Progenitor cell of endocrine pancreas (in vitro differentiated cells): ENCODE data around the gene ZNF653. TPM values are rescaled to one million over a fixed set of nuclear protein-coding genes. Genes with fewer than 3 reads are reported as not detected.

Experiments used
- DNase-seq: peaks from one replicate; pipeline ENCODE4 v3.0.0; 2021; ENCODE audit warnings: low spot score; ENCODE audit not compliant: unreplicated experiment
- H3K27ac Mint-ChIP-seq: 2 replicates; pipeline ENCODE4 v1.8.0; 2021; ENCODE audit warnings: mild to moderate bottlenecking, moderate library complexity, mixed read lengths
- H3K27me3 Mint-ChIP-seq: 2 replicates; pipeline ENCODE4 v1.8.0; 2021; ENCODE audit warnings: mixed read lengths
- H3K36me3 Mint-ChIP-seq: 2 replicates; pipeline ENCODE4 v1.8.0; 2022; ENCODE audit warnings: mixed read lengths; ENCODE audit not compliant: insufficient read depth
- H3K4me1 Mint-ChIP-seq: 2 replicates; pipeline ENCODE4 v1.8.0; 2021; ENCODE audit warnings: low read depth, mixed read lengths
- H3K4me3 Mint-ChIP-seq: 2 replicates; pipeline ENCODE4 v1.8.0; 2021; ENCODE audit warnings: low read depth, mild to moderate bottlenecking, moderate library complexity, mixed read lengths
- H3K9me3 Mint-ChIP-seq: 2 replicates; pipeline ENCODE4 v1.8.0; 2021; ENCODE audit warnings: low read depth, mixed read lengths
- CTCF ChIP-seq: fragments of 200-600 bp; sonication (generic); IDR thresholded peaks from one replicate; pipeline ENCODE4 v1.5.0; 2021; ENCODE audit warnings: antibody characterized with exemption, mild to moderate bottlenecking; ENCODE audit not compliant: unreplicated experiment
- total RNA-seq: library from RNA; stranded (reverse); gene quantifications from 2 replicates; pipeline ENCODE4 v1.2.1, GENCODE V29; 2021

Gene ZNF653
- total RNA-seq, 1 donor from 2014 or later = 17.6 TPM

- H3K9me3 Mint-ChIP-seq = no peaks in the 10 kb centered on the region
- peaks cover 8% of the 10 kb centered on the region for H3K36me3 Mint-ChIP-seq
- H3K4me3 Mint-ChIP-seq = no peak overlapping the region
- peaks cover 38% of the 10 kb centered on the region for H3K27me3 Mint-ChIP-seq
- peak; percentile 53 for DNase-seq
- H3K27ac Mint-ChIP-seq = no peak overlapping the region
- no peaks in the 10 kb centered on the region for H3K4me1 Mint-ChIP-seq
- TF ChIP-seq CTCF = peak; percentile 77
These were observed 23.1 kb downstream of the ZNF653 start for GRCh38 chr19:11482384-11483050.

DNA sequence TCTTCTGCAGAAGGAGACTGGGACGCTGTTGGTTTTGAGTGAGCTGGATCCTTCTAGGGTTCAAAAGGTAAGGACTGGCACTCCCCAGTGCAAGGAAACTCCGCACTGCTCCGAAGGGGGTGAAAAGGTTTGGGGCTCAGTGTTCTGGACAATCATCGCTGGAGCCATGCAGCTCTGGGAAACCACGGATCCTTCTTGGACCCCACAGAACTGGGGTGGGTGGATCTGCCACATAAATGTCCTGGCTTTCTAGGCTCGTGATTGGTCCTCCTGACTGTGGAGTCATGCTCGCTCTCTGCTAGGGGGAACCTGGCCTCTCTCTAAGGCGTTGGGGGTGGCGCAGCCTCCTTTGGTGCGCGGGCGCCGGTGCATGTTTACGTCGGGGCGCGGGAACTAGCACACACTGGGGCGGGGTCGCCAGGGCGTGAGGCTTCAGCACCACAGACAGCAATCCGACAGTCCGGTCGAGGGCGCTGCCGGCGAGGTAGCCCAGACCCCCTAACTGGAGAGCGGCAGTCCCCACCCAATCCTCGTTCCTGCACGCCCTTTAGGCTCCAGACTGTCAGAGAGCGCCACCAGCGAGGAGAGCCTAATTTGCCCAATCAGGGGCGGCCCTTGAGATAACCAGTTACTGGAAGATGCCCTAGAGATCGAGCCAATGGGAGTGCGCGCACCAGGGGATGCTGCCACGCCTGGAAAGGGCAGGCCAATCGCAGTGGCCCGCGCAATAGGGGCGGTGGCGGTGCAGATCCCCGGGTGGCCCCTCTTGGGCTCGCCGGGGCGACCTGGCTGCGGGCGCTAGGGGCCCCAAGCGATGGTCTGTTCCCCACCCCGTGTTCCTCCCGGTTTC is 23.9 kb downstream of the ZNF653 start:
- H3K36me3 Mint-ChIP-seq = peaks cover 8% of the 10 kb centered on the region
- no peak overlapping the region for H3K4me3 Mint-ChIP-seq
- H3K4me1 Mint-ChIP-seq = no peaks in the 10 kb centered on the region
- DNase-seq = peak; percentile 48
- H3K27ac Mint-ChIP-seq = no peak overlapping the region
- no peaks in the 10 kb centered on the region for H3K9me3 Mint-ChIP-seq
- no peak for TF ChIP-seq CTCF
- peaks cover 45% of the 10 kb centered on the region for H3K27me3 Mint-ChIP-seq

- Mint-ChIP-seq H3K4me1 (no peaks in the 10 kb centered on the region), H3K36me3 (peaks cover 8% of the 10 kb centered on the region), H3K9me3 (no peaks in the 10 kb centered on the region), H3K27me3 (peaks cover 50% of the 10 kb centered on the region), H3K27ac (no peak within 1 kb of the TSS), H3K4me3 (no peak within 1 kb of the TSS)
- TF ChIP-seq CTCF = no peak
- DNase-seq = no peak
These were observed 24.7 kb downstream of the ZNF653 start, which contains the start of gene ELAVL3 for GRCh38 chr19:11480715-11481533. Gene ELAVL3 (minus strand): TSS chr19:11481046. CDS start chr19:11480608, 438 bp downstream.

DNA sequence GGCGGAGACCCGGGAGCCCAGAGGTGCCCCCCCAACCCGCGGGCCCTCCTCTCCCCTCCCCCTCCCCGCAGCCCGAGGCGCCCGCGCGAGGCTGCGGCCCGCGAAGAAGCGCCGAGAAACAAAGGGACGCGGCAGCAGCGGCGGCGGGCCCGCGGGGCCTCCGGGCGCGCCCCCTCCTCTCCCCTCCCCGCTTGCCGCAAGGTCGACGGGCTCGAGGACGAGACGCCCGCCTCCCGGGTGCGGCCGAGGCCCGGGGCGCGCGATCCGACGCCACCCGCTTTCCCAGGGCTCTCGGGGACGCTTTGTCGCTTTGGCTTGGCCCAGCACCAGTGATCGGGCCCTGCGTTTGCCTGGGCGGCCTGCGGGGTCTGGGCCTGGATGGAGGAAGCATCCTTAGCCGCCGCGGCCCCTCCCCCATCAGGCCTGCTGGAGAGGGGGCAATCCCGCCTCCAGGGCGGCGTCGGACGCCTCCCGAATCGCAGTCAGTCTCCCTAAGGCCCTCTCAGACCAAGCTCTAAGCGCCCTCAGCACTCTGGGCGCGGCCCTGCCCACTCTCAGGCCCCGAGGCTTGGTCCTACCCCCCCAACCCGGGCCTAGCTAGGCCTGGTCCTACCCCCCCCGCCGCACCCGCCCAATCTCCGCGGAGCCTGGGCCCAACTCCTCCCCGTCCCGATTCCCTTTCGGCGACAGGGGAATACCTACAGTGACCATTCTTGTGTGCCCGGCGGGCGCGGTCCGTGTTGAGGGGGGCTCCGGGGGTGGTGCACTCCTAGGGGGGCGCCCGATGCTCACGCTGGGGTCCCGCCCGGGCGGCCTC is 25.5 kb downstream of the ZNF653 start:
- Mint-ChIP-seq H3K4me3 (no peak overlapping the region), H3K27me3 (peaks cover 54% of the 10 kb centered on the region), H3K36me3 (peaks cover 4% of the 10 kb centered on the region), H3K27ac (no peak overlapping the region), H3K4me1 (no peaks in the 10 kb centered on the region), H3K9me3 (no peaks in the 10 kb centered on the region)
- no peak for DNase-seq
- no peak for TF ChIP-seq CTCF
